ENCODE data around the gene PXMP4. TPM values are rescaled to one million over a fixed set of nuclear protein-coding genes. Genes with fewer than 3 reads are reported as not detected.

Gene PXMP4
- total and polyA plus RNA-seq, 2 experiments from 2014 or later, result 5.9 to 14.1 TPM

DNA sequence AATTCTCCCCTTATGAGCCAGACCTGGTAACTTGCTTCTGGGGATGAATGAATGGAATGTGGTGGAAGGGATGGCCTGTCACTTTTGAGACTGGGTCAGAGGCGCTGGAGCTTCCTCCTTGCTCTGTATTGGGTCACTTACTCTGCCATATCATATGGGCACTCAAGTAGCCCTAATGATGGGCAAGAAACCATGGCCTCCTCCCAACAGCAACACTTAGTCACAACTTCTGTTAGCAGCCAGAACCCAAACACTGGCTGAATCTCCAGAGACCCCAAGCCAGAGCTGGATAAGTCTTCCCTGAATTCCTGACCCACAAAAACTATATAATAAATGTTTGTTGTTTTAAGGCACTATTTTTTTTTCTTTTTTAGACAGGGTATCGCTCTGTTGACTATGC lies 39.4 kb downstream of the PXMP4 start:
- H2AFZ ChIP-seq, result no peak overlapping the region
- no peak for TF ChIP-seq EZH2phosphoT487 (IDR thresholded peaks at IDR 0.05; ENCODE audit: insufficient read depth, low read depth)
- no peak for TF ChIP-seq EZH2 (IDR thresholded peaks at IDR 0.05; ENCODE audit: insufficient read depth, poor library complexity, severe bottlenecking)
- no peaks in the 10 kb centered on the region for H3K27me3 ChIP-seq (replicated peaks; ENCODE audit: insufficient read depth)
- H3K9me2 ChIP-seq (ENCODE audit: insufficient read depth), result no peaks in the 10 kb centered on the region
- DNase-seq, result peak; percentile 50
- in situ Hi-C loops (cut with MboI), result no loop called here
- H3F3A ChIP-seq (ENCODE audit: insufficient read depth), result 0 out of 2 replicates have a peak, but pooled peaks cover under 1% of the 10 kb centered on the region
- H3K4me3 ChIP-seq, result no peak overlapping the region
- WGBS, 2 experiments (ENCODE audit: low coverage in 1 of 2, low lambda C conversion rate in 2 of 2, missing lambda C conversion rate in 2 of 2), result 98 to 100% methylated on average over 2 of the region's 2 CpGs
- peaks cover 22% of the 10 kb centered on the region for H3K79me2 ChIP-seq (ENCODE audit: insufficient read depth)
- no peak overlapping the region for H3K27ac ChIP-seq
- no peaks in the 10 kb centered on the region for H4K20me1 ChIP-seq (ENCODE audit: insufficient read depth)
- peaks cover 12% of the 10 kb centered on the region for H3K4me1 ChIP-seq (ENCODE audit: insufficient read depth)
- H3K4me2 ChIP-seq (ENCODE audit: unreplicated experiment), result no peak overlapping the region
- H3K9me3 ChIP-seq (ENCODE audit: low read depth), result no peaks in the 10 kb centered on the region
- no peak overlapping the region for H3K9ac ChIP-seq
- H3K36me3 ChIP-seq (ENCODE audit: low read depth), result no peaks in the 10 kb centered on the region

DNA sequence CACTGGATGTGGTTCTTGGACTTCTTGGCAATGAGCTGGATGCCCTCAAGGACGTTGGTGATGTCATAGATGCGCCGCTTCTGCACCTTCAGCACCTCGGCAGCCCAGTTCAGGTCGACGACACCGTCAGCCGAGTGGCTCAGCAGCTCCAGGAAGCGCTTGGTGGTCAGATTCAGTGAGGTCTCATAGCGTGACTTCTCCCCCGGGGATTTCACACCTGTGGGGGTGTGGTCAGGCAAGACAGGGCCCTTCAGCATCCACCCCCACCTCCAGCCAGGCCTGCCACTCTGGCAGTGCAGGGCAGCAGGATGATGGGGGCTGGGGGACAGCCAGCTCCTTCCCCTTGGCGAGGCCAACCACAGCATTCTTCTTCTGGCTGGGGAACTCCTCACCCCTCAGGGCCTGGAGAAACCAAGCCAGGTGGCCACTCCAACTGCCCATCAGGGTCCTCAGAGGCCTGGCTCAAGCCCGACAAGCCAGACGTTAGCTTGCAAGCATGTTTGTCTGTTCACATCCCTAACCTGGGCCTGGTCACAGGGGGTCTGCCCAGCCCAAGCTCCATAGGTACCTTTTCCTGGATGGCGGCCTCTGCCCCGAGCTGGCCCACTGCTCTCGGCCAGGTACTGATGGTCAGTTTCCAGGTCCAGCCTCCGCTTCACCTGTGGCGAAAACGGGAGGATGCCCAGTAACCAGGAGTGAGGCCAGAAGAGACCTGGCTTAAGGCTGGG lies 40.2 kb downstream of the PXMP4 start:
- Histone ChIP-seq H3K9me2 (ENCODE audit: insufficient read depth) (no peaks in the 10 kb centered on the region), H3K4me1 (ENCODE audit: insufficient read depth) (peaks cover 13% of the 10 kb centered on the region), H3K27ac (no peak overlapping the region), H3K4me3 (no peak overlapping the region), H3K9ac (no peak overlapping the region), H3F3A (ENCODE audit: insufficient read depth) (peaks cover 8% of the 10 kb centered on the region), H3K9me3 (ENCODE audit: low read depth) (no peaks in the 10 kb centered on the region), H3K79me2 (ENCODE audit: insufficient read depth) (peaks cover 18% of the 10 kb centered on the region), H3K36me3 (ENCODE audit: low read depth) (no peaks in the 10 kb centered on the region), H3K27me3 (replicated peaks; ENCODE audit: insufficient read depth) (no peaks in the 10 kb centered on the region), H2AFZ (no peak overlapping the region), H3K4me2 (ENCODE audit: unreplicated experiment) (no peak overlapping the region), H4K20me1 (ENCODE audit: insufficient read depth) (no peaks in the 10 kb centered on the region)
- in situ Hi-C loops (cut with MboI), result no loop called here
- no peak for TF ChIP-seq EZH2phosphoT487 (IDR thresholded peaks at IDR 0.05; ENCODE audit: insufficient read depth, low read depth)
- no peak for TF ChIP-seq EZH2 (IDR thresholded peaks at IDR 0.05; ENCODE audit: insufficient read depth, poor library complexity, severe bottlenecking)
- WGBS, 2 experiments (ENCODE audit: low coverage in 1 of 2, low lambda C conversion rate in 2 of 2, missing lambda C conversion rate in 2 of 2), result 83% methylated on average over 20 of the region's 20 CpGs
- no peak for DNase-seq

DNA sequence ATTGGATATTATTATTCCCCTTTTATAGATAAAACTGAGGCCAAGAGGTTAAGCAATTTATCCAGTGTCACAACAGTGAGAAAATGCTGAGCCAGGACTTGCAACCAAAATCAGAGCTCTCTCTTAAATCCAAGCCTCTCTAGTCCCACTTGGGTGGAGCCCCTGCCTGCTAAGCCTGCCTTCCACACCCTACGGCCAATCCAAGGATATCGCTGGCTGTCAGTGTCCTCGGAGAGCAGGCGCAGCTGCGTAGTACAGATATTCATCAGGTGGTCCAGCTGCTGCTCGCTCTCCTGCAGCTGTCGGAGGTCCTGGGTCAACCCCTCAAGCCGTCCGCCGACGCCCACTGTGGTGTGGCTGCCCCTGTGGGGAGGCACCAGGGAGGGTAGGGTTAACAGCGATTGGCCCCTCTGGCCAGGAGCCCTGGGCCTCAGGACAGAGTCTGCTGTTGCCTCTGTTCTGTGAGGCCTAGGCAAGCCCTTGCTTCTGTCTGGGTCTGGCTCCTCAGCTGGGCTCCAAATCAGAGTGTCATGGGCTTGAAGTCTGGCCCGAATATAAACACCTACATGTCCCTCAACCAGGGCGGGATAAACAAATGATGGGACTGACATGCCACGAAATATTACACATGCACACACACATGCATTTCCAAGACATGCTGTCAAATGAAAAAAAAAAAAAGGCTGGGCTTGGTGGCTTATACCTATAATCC lies 42.0 kb downstream of the PXMP4 start:
- H3K4me1 ChIP-seq (ENCODE audit: insufficient read depth), result peaks cover 18% of the 10 kb centered on the region
- no peaks in the 10 kb centered on the region for H3K27me3 ChIP-seq (replicated peaks; ENCODE audit: insufficient read depth)
- peaks cover 14% of the 10 kb centered on the region for H3K79me2 ChIP-seq (ENCODE audit: insufficient read depth)
- in situ Hi-C loops (cut with MboI), result no loop called here
- TF ChIP-seq EZH2 (IDR thresholded peaks at IDR 0.05; ENCODE audit: insufficient read depth, poor library complexity, severe bottlenecking) (no peak), EZH2phosphoT487 (IDR thresholded peaks at IDR 0.05; ENCODE audit: insufficient read depth, low read depth) (no peak)
- 47 to 48% methylated on average over 13 to 15 of the region's 15 CpGs for WGBS, 2 experiments (ENCODE audit: low coverage in 1 of 2, low lambda C conversion rate in 2 of 2, missing lambda C conversion rate in 2 of 2)
- no peak overlapping the region for H3K27ac ChIP-seq
- no peak overlapping the region for H2AFZ ChIP-seq
- H4K20me1 ChIP-seq (ENCODE audit: insufficient read depth), result no peaks in the 10 kb centered on the region
- H3K9me3 ChIP-seq (ENCODE audit: low read depth), result no peaks in the 10 kb centered on the region
- peaks cover 14% of the 10 kb centered on the region for H3F3A ChIP-seq (ENCODE audit: insufficient read depth)
- DNase-seq, result no peak
- H3K9me2 ChIP-seq (ENCODE audit: insufficient read depth), result no peaks in the 10 kb centered on the region
- no peak overlapping the region for H3K4me2 ChIP-seq (ENCODE audit: unreplicated experiment)
- no peaks in the 10 kb centered on the region for H3K36me3 ChIP-seq (ENCODE audit: low read depth)
- no peak overlapping the region for H3K9ac ChIP-seq
- no peak overlapping the region for H3K4me3 ChIP-seq

DNA sequence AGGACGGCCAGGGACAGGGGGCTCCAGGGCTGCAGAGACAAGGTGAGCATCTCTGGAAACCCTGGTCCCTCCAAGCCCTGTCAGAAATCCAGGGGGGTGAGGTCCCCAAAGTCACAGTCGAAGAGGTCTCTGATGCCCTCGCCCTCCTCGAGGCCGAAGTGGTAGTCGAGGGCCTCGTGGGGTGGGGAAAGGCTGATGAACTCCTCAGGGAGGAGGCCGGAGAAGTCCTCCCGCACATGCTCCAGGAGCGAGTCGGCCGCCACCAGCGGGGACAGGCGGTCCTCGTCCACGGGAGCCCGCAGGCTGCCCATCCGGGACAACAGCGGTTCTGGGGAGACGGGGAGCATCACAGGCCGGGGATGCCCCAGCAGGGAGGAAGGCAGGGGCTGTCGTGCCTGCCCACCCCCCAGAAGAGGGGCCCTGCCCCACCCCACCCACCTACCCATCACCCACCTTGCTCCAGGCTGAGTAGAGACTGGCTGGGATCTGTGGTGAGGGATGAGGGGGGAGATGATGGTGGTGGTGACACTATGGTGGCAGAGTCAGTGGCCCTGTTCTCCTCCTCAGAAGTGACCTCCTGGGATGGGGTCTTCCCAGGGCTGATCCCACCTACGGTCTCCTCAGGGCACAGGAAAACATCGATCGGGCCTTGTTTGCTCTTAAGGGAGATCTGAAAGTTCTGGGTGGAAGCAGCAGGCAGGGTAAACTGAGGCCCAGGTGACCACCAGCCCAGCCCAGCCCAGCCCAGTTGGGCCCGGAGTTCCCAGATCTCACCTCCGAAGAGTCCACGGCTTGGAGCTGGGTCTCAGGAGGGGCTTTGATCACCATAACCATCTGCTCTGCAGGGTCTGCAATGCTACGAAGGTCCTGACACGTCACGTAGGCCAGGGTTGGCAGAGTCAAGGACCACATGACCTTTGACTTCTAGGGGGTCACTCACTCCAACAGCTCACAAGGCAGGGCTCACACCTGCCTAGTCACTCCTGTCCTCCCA lies 43.2 kb downstream of the PXMP4 start:
- Histone ChIP-seq H4K20me1 (ENCODE audit: insufficient read depth) (no peaks in the 10 kb centered on the region), H3K27me3 (replicated peaks; ENCODE audit: insufficient read depth) (no peaks in the 10 kb centered on the region), H3K9me3 (ENCODE audit: low read depth) (no peaks in the 10 kb centered on the region), H3F3A (ENCODE audit: insufficient read depth) (peaks cover 14% of the 10 kb centered on the region), H3K4me2 (ENCODE audit: unreplicated experiment) (no peak overlapping the region), H3K9me2 (ENCODE audit: insufficient read depth) (no peaks in the 10 kb centered on the region), H3K4me3 (no peak overlapping the region), H3K27ac (no peak overlapping the region), H3K36me3 (ENCODE audit: low read depth) (no peaks in the 10 kb centered on the region), H3K4me1 (ENCODE audit: insufficient read depth) (peaks cover 29% of the 10 kb centered on the region), H3K9ac (no peak overlapping the region), H2AFZ (no peak overlapping the region), H3K79me2 (ENCODE audit: insufficient read depth) (peaks cover 20% of the 10 kb centered on the region)
- no peak for DNase-seq
- TF ChIP-seq EZH2 (IDR thresholded peaks at IDR 0.05; ENCODE audit: insufficient read depth, poor library complexity, severe bottlenecking), result no peak
- no peak for TF ChIP-seq EZH2phosphoT487 (IDR thresholded peaks at IDR 0.05; ENCODE audit: insufficient read depth, low read depth)
- in situ Hi-C loops (cut with MboI), result no loop called here
- 93 to 96% methylated on average over 18 to 31 of the region's 31 CpGs for WGBS, 2 experiments (ENCODE audit: low coverage in 1 of 2, low lambda C conversion rate in 2 of 2, missing lambda C conversion rate in 2 of 2)
